GM13976 (cell line): Measurements from ENCODE around the gene BEAN1.
A peak's percentile ranks its signal among the peaks of the same experiment; 100 is the strongest.

ENCODE experiments used
- DNase-seq: peaks from one replicate; pipeline ENCODE4 v3.0.0; 2012; ENCODE audit warnings: low spot score
- in situ Hi-C: fragments of 300-500 bp; cut with MboI; formaldehyde crosslinking; loops from one replicate; pipeline ENCODE4 v1.12.0; 2022; ENCODE audit warnings: low sequenced_read_pairs, mixed read lengths, inconsistent platforms; ENCODE audit not compliant: unreplicated experiment
- TF ChIP-seq, protein P1 (sequence below): IDR thresholded peaks from 2 replicates; pipeline ENCODE4 v1.5.1; 2012; ENCODE audit warnings: borderline replicate concordance, mild to moderate bottlenecking; ENCODE audit not compliant: insufficient read depth; ENCODE audit errors: extremely low read depth, missing control alignments, control extremely low read depth

Gene BEAN1

DNA sequence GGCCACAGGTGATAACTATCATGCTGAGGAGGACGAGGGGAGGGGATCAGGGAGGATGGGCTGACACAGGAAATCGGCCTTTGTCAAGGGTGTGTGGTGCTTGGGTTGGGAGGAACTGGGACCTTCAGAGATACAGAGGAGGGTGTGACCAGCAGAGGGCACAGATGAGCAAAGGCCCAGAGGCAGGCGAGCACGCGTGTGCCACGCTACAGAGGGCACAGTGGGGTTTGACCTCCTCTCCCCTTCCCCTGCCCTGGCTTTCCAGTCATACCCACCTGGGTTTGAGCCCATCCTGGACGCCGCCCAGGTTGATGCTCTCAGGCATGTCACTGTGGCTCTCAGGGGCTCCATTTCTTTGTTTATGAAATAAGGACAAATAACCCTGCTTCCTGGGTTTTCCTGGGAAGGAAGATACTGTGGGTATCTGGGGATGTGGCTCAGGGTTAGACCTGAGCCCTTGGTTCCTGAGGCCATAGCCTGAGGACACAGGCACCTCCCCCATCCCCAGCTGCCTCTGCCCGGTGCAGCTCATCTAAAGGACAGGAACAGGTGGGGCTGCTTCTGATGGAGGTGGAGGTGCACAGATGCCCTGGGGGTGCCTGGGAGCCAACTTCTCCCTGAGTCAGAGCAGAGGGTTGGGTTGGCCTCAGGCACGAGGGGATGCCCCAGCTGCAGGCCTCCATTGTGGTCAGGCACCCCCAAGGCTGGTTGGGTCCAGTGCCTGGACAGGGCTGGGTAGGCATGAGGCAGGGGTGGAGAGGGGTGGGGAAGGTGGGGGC lies 51.8 kb downstream of the BEAN1 start:
- DNase-seq, result peak; percentile 86
- TF ChIP-seq, protein P1, sequence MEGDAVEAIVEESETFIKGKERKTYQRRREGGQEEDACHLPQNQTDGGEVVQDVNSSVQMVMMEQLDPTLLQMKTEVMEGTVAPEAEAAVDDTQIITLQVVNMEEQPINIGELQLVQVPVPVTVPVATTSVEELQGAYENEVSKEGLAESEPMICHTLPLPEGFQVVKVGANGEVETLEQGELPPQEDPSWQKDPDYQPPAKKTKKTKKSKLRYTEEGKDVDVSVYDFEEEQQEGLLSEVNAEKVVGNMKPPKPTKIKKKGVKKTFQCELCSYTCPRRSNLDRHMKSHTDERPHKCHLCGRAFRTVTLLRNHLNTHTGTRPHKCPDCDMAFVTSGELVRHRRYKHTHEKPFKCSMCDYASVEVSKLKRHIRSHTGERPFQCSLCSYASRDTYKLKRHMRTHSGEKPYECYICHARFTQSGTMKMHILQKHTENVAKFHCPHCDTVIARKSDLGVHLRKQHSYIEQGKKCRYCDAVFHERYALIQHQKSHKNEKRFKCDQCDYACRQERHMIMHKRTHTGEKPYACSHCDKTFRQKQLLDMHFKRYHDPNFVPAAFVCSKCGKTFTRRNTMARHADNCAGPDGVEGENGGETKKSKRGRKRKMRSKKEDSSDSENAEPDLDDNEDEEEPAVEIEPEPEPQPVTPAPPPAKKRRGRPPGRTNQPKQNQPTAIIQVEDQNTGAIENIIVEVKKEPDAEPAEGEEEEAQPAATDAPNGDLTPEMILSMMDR, result peak; percentile 76
- in situ Hi-C loops, result no loop called here

DNA sequence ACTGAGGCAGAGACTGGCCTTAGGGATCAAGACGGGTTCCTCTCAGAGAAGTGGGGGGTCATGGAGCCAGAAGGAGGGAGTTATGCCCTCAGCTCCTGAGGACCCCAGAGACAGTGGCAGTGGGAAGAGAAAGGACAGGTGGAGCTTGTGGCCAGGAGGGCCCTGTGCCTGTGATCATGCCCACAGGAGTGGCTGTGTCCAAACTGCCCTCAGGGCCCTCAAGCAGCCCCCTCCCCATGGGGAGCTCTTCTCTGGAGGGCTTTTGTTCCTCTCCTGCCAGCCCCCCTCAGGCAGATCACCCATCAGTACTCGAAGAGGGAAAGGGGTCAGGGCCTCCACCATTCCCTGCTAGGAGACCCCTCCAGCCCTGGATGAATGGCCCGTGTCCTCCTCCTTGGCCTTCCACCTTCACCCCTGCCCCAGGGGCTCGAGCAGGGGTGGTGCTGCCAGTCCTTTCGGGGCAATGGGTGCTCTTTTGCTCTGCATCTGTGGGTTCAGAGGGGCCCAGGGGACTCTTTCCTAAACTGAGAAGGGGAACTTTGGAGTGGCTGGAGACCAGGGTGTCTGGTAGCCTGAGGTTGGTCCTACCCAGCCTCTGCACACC lies 52.7 kb downstream of the BEAN1 start:
- DNase-seq, result no peak
- TF ChIP-seq, protein P1, result no peak
- in situ Hi-C loops, result no loop called here

DNA sequence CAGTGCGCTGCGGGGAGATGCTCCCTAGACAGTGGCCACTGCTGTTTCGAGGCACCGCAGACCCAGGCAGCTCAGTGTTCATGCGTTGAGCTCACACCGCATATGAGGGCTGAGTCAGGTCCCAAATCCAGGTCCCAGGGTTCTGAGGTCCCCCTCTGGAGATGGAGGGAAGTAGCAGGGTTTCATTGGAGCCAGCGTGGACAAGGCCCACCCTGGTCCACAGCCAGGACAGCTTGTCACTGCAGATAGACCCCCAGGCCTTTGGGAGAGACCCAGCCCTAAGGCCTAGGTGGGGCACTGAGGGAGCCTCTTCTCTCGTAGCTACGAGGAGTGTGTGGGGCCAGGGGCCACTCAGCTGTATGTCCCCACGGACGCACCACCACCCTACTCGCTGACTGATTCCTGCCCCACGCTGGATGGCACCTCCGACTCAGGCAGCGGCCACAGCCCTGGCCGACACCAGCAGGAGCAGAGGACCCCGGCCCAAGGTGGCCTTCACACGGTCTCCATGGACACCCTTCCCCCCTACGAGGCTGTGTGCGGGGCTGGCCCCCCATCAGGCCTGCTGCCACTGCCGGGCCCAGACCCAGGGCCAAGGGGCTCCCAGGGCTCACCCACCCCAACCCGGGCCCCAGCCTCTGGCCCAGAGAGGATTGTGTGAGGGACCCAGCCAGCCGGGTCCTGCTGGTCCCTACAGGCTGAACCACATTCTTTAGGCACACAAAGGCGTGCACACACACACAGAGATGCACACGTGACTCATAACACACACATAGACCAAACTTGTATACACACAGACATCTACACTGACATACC lies 53.4 kb downstream of the BEAN1 start:
- in situ Hi-C loops, result no loop called here
- DNase-seq, result no peak

DNA sequence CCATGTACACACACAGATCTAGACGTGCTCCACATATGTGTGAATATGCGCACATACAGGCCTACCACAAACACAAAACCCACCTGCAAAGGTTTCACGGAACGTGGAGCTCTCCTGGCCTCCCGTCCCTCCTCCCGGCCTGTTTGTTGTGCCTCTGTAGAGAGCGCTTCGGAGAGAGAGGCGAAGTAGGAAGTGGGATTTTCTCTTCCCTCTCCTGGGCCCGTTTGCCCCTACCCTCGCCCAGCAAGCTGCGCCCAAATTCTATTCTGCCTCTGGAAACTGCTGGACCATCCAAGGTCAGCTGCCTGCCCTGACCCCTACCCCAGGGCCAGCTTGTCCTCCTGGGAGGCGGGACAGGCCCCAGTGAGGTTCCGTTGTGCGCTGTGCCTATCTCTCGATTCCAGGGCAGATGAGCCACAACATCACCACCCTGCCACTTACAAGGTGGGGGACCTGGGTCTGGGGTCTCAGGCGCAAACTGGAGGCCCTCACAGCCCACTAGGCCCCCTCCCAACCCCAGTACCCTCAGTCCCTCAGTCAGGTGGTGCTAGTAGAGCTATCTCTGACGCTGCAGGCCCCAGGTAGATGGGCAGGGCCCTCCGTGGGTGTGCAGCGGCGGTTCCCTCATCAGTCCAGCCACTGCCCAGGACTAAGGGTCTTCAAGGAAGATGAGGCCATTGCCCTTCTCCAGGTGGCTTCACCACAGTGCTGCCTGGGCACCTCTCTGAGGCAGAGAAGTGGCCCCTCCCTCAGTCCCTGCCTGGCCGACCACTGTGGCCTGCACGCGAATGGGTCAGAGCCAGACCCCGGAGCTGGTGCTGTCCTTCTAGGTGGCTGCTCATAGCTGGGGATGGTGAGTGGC lies 54.2 kb downstream of the BEAN1 start:
- TF ChIP-seq, protein P1, result no peak
- no peak for DNase-seq
- in situ Hi-C loops, result no loop called here

More for the DNA sequence above, 53.4 kb downstream of the BEAN1 start:
- TF ChIP-seq, protein P1, result no peak

DNA sequence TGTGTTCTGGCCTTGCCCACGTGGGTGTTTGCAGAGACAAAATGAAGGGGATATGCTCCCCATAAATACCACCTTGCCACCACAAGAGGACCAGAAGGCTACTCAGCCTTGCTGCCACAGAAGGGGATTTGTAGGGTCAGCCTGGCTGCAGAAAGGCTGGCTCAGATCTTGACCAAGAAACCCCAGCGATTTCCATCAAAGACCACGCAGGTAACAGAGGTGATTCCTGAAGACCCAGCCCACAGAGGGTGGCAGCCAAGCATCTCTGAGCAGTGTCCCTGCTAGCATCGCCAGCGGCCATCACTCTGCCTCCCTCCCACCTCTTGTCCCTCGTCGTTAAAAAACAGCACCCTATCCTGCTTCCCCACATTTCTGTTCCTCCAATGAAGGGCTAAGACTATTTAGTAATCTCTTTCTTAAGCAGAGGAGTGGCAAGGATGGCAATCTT lies 54.9 kb downstream of the BEAN1 start:
- in situ Hi-C loops, result no loop called here
- DNase-seq, result no peak
- TF ChIP-seq, protein P1, result no peak
